Measurements from ENCODE around the gene OXSR1.
"Not testable (repeated sequence)": the region's sequence is repeated elsewhere in the genome, so short reads cannot be mapped to it uniquely, and the experiment has no call there.

The OXSR1 gene

DNA sequence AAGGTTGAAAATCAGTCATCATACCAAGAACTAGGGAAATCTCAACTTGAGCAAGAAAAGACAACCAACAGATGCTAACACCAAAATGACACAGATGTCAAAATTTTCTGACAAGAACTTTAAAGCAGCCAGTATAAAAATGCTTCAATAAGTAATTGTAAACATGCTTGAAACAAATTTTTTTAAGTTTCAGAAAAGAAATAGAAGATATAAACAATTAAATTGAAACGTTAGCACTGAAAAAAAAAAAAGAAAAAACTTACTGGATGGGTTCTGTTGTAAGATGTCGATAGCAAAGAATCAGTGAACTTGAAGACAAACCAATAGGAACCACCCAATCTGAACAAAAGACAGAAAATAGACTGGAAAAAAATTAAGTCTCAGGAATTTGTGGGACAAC lies 18.8 kb upstream of the OXSR1 start:
- no peak for DNase-seq

GRCh38 chr3:38147421-38147820 lies 17.9 kb upstream of the OXSR1 start:
- DNase-seq, result no peak

GRCh38 chr3:38148311-38148882 lies 16.9 kb upstream of the OXSR1 start:
- DNase-seq, result no peak

- DNase-seq, result no peak
Observed at GRCh38 chr3:38149708-38150107, 15.6 kb upstream of the OXSR1 start.

DNA sequence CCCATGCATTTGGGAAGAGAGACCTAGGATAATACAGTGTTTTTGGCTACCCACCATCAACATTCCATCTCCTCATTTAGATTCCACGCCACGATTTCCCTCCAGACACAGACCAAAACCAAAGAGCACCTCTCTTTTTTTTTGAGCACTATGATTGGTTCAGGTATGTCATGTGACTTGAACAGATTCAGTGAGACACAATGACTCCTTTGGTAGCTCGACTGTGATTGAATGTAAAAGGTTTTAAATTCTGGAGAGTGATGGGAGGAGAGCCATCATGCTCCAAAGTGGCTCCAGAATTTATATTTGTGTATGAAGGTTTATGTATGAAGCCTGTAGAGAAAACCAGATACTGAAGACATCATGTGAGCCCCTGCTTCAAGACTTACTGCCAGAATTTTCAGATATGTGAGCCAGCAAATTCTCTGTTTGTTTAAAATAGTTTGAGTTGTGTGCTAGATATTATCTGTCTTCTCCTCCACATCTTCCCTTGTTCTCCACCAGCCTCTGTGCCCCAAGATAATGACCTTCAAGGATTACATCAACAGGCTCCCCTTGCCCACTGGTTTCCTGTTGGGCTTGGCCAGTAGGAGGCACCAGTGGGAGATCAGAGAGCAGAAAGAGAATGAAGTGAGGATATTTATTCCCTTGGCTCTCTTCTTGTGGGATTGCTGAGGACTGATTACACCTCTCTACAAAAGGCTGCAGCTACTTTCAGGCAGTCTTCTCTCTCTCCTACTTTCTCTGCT lies 14.4 kb upstream of the OXSR1 start:
- no peak for DNase-seq

DNA sequence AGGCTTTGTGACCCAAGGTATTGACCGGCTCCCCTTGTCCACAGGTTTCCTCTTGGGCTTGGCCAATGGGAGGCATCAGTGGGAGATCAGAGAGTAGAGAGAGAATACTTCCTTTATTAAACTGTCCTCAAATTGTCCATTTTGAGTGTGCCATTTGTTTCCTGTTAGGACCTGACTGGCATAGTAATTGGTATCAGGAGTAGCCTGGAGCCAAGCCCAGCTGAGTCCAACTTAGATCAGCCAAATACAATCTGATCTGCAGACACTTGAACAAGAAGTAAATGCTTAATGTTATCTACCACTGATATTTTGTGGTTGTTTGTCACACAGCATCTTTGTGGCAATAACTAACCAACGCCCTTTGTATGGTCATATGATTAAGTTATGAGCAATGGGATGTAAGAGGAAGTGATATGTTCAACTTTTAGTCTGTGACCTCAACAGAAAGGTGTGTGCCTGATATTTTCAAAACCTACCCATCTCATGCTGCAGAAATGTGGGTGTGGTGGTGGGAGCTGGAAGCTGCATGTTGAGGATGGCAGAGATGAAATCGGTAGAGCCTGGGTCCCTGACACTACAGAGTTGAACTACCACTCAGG lies 13.6 kb upstream of the OXSR1 start:
- DNase-seq, result no peak

- DNase-seq, result no peak
Observed at GRCh38 chr3:38152609-38153008, 12.7 kb upstream of the OXSR1 start.

- no peak for DNase-seq
Observed at GRCh38 chr3:38153221-38153620, 12.1 kb upstream of the OXSR1 start.

GRCh38 chr3:38154033-38154494 lies 11.3 kb upstream of the OXSR1 start:
- no peak for DNase-seq

DNA sequence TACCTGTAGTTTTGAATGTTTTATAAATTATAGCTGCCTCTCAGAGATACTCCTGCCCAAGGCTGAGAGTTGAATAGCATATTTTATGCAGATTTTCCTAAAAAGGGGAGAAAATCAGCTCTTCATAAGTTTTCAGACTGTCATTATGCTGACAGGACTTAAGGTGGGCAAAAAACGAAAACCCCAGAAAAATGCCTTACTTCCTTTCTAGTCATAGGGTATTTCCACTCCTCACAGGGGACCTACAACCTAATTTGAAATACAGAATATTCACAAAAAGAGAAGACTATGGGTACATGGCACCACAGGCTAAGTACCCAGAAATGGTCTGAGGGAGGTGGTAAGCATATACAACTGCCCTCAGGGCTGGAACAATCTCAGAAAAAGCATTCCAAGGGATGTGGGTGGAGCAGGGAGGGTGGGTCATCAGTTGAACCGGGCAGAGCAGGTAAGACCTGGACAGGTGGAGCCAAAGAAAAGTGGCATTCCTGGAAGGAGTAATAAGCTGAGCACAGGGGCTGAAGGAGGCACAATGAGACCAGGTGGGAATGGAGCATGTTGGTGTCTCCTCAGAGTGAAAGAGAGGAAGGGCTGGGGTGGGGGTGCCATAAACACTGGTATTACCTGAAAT lies 10.6 kb upstream of the OXSR1 start:
- DNase-seq, result no peak

DNA sequence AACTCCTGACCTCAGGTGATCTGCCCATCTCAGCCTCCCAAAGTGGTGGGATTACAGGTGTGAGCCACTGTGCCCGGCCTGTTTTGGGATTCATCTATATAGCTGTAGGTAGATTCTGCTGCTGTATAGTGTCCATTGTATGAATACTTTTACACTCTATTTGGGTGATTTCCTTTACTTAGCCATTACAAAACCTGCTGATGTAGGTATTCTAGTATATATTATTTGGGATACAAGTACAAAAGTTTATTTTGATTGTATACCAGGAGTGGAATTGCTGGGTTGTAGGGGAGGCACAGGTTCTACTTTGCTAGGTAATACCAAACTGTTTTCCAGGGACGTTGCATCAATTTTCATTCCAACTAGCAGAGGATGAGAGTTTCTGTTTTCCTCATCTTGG lies 9.5 kb upstream of the OXSR1 start:
- DNase-seq, result no peak

GRCh38 chr3:38157117-38157516 lies 8.2 kb upstream of the OXSR1 start:
- DNase-seq, result no peak

GRCh38 chr3:38157595-38157994 lies 7.7 kb upstream of the OXSR1 start:
- no peak for DNase-seq

- DNase-seq, result no peak
Observed at GRCh38 chr3:38158472-38158871, 6.9 kb upstream of the OXSR1 start.

GRCh38 chr3:38160704-38161103 lies 4.6 kb upstream of the OXSR1 start:
- DNase-seq, result not testable (repeated sequence)

DNA sequence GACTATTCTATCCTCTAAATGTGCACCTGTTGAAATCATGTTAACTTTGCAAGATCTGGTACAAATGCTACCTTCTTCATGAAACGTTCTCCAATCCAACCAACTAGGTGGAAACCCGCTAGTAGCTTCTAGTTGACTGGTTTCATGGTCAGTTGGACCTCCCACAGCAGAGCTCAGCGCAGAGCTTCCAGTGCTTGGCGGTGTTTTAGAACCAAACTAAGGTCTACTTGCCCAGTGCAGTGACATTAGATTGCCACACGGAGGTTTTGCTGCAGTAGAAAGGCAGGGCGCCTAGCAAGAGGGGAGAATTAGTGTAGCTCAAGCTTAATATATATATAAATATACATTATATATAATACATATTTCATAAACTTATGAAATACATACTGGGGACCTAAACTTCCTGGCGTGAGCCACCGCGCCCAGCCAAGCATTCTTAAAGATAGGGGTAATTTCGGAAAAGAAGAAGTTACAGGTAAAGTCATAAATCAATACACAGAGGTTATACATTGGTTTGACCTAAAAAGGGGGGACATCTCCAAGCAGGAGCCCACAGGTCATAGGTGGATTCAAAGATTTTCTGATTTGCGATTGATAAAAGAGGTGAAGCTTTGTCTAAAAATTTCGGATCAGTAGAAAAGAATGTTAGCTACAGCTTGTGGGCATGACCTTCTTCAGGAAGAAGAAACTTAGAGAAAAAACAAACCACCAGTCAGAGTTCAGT lies 2.1 kb upstream of the OXSR1 start:
- no peak for DNase-seq

DNA sequence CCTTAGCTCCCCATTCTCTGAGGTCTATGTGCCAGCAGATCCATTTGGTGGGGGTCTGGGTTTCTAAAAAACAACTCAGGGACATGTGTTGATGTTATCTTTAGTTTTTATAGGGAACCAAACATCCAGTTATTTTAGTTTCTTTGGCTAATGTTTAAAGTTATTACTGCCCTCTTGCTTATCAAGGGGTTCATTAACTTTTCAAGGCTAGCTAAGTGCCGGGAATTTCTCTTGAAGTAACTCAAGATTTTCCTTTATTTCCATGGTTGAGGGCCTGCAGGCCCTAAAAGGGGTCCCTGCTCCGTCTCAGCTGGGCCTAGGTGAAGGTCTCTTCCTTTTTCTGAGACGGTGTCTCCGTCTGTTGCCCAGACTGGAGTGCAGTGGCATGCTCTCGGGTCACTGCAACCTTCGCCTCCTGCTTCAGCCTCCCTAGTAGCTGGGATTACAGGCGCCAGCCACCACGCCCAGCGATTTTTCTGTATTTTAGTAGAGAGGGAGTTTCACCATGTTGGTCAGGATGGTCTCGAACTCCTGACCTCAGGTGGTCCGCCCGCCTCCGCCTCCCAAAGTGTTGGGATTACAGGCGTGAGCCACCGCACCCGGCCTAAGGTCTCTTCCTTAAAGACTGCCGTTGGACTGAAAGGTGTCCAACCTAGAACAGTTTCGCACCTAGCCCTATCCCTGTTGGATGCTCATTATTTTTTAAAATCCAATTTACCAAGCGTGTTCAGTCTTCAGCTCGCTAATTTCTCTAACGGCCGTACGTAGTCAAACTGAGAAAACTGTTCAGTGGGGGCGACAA lies 1.3 kb upstream of the OXSR1 start:
- no peak for DNase-seq

DNA sequence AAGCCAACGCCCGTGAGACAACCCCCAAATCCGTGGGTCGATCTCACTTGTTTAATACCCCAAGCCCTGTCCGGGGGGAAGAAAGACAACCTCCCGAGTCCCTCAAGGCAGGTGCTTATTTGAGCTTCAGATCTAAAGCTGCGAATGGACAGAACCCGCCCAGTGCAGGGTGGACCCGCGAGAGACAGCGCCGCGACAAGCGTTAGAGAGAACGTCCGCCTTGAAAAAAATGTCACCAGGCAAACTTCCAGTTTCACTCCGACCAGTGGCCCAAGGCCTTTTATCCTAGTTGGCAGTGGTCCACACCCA lies 740 bp upstream of the OXSR1 start:
- DNase-seq, result no peak

DNA sequence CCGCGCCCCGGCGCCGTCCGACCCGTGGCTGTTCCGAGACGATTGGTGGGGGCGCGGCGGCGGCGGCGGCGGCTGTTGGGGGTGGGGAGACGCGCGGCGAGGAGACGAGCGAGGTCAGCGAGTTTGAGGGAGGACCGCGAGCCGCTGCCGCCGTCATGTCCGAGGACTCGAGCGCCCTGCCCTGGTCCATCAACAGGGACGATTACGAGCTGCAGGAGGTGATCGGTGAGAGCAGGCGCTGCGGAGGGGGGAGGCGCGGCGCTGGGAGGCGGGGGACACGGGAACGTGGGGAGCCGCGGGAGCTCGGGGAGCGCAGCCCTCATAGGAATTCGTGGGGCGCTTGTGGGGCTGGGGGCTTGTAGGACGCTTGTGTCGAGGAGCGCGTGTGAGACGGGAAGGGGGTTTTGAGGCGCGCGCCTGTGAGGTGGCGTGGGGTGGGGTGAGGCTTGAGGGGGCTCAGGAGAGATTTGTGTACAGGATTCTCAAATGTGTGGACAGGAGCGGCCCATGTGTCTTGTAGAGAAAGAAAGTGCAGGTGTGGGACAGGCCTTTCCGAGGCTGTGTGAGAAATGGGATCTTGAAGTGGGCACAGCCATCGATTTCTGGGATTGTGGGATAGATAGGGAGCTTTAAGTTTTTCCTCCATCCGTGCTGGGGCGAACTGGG lies 518 bp downstream of the OXSR1 start:
- DNase-seq, result no peak

DNA sequence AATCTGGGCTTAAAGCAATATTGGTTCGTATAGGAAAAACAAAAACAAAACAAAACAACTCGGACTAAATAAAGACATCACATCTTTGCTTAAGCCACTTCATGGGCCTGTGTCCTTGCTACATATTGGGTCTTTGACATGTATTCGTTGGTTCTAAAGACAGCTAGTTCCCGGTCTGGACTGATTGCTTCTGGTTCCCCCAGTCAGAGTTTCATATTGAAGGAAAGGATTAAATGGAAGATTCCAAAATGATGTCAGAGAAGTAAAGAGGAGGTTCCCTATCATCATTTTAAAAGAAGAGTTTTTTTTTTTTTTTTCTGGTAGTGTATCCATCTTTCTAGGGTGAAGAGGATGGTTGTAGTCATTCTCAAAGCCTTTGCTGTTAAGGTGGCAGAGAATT lies 2.3 kb downstream of the OXSR1 start:
- no peak for DNase-seq

DNA sequence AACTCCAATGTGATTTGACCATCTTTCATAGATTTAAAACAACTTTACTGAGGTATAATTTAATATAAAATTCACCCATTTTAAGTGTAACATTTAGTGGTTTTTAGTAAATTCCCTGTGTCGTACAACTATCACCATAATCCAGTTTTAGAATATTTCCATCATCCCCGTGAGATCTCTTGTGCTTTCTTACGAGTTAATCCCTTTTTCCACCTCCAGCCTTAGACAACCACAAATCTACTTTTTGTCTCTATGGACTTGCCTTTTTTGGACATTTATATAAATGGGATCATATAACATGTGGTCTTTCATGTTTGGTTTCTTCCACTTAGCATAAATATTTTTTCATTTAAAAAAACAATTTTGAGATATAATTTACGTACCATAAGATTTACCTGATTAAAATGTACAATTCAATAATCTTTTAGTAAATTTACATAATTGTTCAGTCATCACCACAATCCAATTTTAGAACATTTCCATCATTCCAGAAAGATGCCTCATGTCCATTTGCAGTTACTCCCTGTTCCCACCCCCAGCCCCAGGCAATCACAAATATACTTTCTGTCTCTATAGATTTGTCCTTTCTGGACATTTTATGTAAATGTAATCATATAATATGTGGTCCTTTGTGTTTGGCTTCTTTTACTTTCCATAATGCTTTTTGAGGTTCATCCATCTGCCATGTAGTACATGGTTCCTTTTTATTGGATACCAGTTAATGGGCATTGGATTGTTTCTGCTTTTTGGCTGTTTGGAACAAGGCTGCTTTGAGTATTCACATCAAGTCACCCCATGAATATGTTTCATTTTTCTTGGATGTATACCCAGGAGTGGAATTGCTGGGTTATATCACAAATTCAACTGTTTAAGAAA lies 3.1 kb downstream of the OXSR1 start:
- DNase-seq, result no peak

All from NCI-H446 treated with DMSO at 0.1 percent for 48 hours (cell line).